HepG2 (cell line): Measurements from ENCODE around the gene ZNF512B. TPM values are rescaled to one million over a fixed set of nuclear protein-coding genes. Genes with fewer than 3 reads are reported as not detected.
A peak's percentile ranks its signal among the peaks of the same experiment; 100 is the strongest.

Experiments
- AGO2 ChIP-seq: fragments of 200-400 bp; formaldehyde crosslinking; optimal IDR thresholded peaks from 2 replicates; pipeline ENCODE3; 2017; ENCODE audit warnings: mild to moderate bottlenecking, low read depth, low read length, moderate library complexity
- CBX1 ChIP-seq: IDR thresholded peaks from one replicate; pipeline ENCODE4 v1.6.1; 2016; ENCODE audit warnings: antibody characterized with exemption, low read depth
- ETV5 ChIP-seq: IDR thresholded peaks from 2 replicates; pipeline ENCODE4 v1.6.1; 2018; ENCODE audit warnings: missing biosample characterization, missing genetic modification reagents, inconsistent platforms, borderline replicate concordance
- FOXA1 ChIP-seq, 2 experiments: fragments of 450-650 bp in 1 of 2; sonication (generic) in 1 of 2; formaldehyde crosslinking in 1 of 2; IDR thresholded peaks; 2 replicates each; pipeline versions ENCODE4 v1.4.0 to v1.6.1; 2016 to 2020; ENCODE audit warnings: missing genetic modification reagents in 1 of 2
- GLI4 ChIP-seq: sonication (generic); formaldehyde crosslinking; IDR thresholded peaks from 2 replicates; pipeline ENCODE4 v1.5.1; 2020; ENCODE audit warnings: missing genetic modification reagents, mild to moderate bottlenecking, moderate library complexity, borderline replicate concordance
- HCFC1 ChIP-seq: fragments of 150-350 bp; IDR thresholded peaks from 2 replicates; pipeline ENCODE4 v1.6.1; 2014; ENCODE audit warnings: low read depth, low read length
- IRF1 ChIP-seq: sonication (generic); formaldehyde crosslinking; IDR thresholded peaks from 2 replicates; pipeline ENCODE4 v1.4.0; 2020; ENCODE audit warnings: low read depth, mild to moderate bottlenecking, missing genetic modification reagents
- MZF1 ChIP-seq: sonication (generic); formaldehyde crosslinking; IDR thresholded peaks from 2 replicates; pipeline ENCODE4 v1.8.1; 2023; ENCODE audit warnings: mild to moderate bottlenecking, missing genetic modification reagents, borderline replicate concordance
- NBN ChIP-seq: fragments of 450-650 bp; conservative IDR thresholded peaks from 2 replicates; pipeline ENCODE4 v1.6.1; 2017
- PTBP1 ChIP-seq: fragments of 200-400 bp; formaldehyde crosslinking; IDR thresholded peaks from 2 replicates; pipeline ENCODE4 v1.6.1; 2018; ENCODE audit warnings: low read length, low read depth; ENCODE audit not compliant: poor library complexity, severe bottlenecking
- RBM39 ChIP-seq: fragments of 200-400 bp; formaldehyde crosslinking; IDR thresholded peaks from one replicate; pipeline ENCODE4 v1.6.1; 2018; ENCODE audit warnings: antibody characterized with exemption, mild to moderate bottlenecking, low read depth, low read length; ENCODE audit not compliant: poor library complexity, severe bottlenecking
- RNF2 ChIP-seq: fragments of 450-650 bp; conservative IDR thresholded peaks from 2 replicates; pipeline ENCODE4 v1.6.1; 2016; ENCODE audit warnings: low read depth
- TAF1 ChIP-seq: sonication (generic); formaldehyde crosslinking; IDR thresholded peaks from 2 replicates; pipeline ENCODE4 v1.4.0; 2020; ENCODE audit warnings: missing genetic modification reagents
- THYN1 ChIP-seq: sonication (generic); formaldehyde crosslinking; IDR thresholded peaks from 2 replicates; pipeline ENCODE4 v1.8.1; 2023; ENCODE audit warnings: low read depth, mild to moderate bottlenecking, moderate library complexity, missing genetic modification reagents, borderline replicate concordance
- U2AF1 ChIP-seq: fragments of 200-400 bp; formaldehyde crosslinking; optimal IDR thresholded peaks from 2 replicates; pipeline ENCODE3; 2017; ENCODE audit warnings: mild to moderate bottlenecking, low read depth, low read length
- ZC3H4 ChIP-seq: sonication (generic); formaldehyde crosslinking; IDR thresholded peaks from 2 replicates; pipeline ENCODE4 v1.4.0; 2020; ENCODE audit warnings: missing genetic modification reagents, borderline replicate concordance
- ZFP41 ChIP-seq: sonication (generic); formaldehyde crosslinking; IDR thresholded peaks from 2 replicates; pipeline ENCODE4 v1.4.0; 2020; ENCODE audit warnings: mild to moderate bottlenecking, missing genetic modification reagents, borderline replicate concordance
- ZNF281 ChIP-seq: sonication (generic); formaldehyde crosslinking; IDR thresholded peaks from 2 replicates; pipeline ENCODE4 v1.4.0; 2020; ENCODE audit warnings: missing genetic modification reagents, borderline replicate concordance
- ZNF501 ChIP-seq: sonication (generic); formaldehyde crosslinking; IDR thresholded peaks from 2 replicates; pipeline ENCODE4 v1.5.1; 2020; ENCODE audit warnings: mild to moderate bottlenecking, moderate library complexity, missing genetic modification reagents
- ZNF598 ChIP-seq: sonication (generic); formaldehyde crosslinking; IDR thresholded peaks from 2 replicates; pipeline ENCODE4 v1.5.1; 2020; ENCODE audit warnings: mild to moderate bottlenecking, missing genetic modification reagents, borderline replicate concordance
- ZNF670 ChIP-seq: sonication (generic); formaldehyde crosslinking; IDR thresholded peaks from 2 replicates; pipeline ENCODE4 v1.8.0; 2022; ENCODE audit warnings: mild to moderate bottlenecking, missing genetic modification reagents, borderline replicate concordance
- ZNF780A ChIP-seq: sonication (generic); formaldehyde crosslinking; IDR thresholded peaks from 2 replicates; pipeline ENCODE4 v1.8.0; 2022; ENCODE audit warnings: mild to moderate bottlenecking, missing genetic modification reagents, moderate library complexity
- polyA plus RNA-seq, 8 experiments: library from polyadenylated mRNA; depleted of rRNA in 3 of 8; stranded (reverse) in 7 of 8; unstranded in 1 of 8; fragments of >200 nt; fragmentation: Illumina TruSeq in 4 of 8; extraction: Trizol in 4 of 8; gene quantifications; 2 replicates each; pipeline versions ENCODE4 v1.2.1 to v1.2.3, GENCODE V29; 2011 to 2016; ENCODE audit warnings: low read depth in 4 of 8, missing spikeins in 1 of 8, mixed read lengths in 1 of 8; ENCODE audit not compliant: insufficient read depth in 1 of 8
- total RNA-seq, 5 experiments: library from RNA; depleted of rRNA; stranded (reverse); fragments of >200 nt; fragmentation: Illumina TruSeq; extraction: Trizol; gene quantifications; 2 replicates each; pipeline ENCODE4 v1.2.3, GENCODE V29; 2016; ENCODE audit warnings: low read depth in 1 of 5
- TF ChIP-seq, protein P1 (sequence below): conservative IDR thresholded peaks from 2 replicates; pipeline ENCODE4 v1.6.1; 2018; ENCODE audit warnings: missing genetic modification reagents

The ZNF512B gene
- total and polyA plus RNA-seq, 2 of the 13 experiments (the other 11 are each of a cell fraction or from before 2014, with no cell fraction given), result 11.5 to 30.6 TPM

DNA sequence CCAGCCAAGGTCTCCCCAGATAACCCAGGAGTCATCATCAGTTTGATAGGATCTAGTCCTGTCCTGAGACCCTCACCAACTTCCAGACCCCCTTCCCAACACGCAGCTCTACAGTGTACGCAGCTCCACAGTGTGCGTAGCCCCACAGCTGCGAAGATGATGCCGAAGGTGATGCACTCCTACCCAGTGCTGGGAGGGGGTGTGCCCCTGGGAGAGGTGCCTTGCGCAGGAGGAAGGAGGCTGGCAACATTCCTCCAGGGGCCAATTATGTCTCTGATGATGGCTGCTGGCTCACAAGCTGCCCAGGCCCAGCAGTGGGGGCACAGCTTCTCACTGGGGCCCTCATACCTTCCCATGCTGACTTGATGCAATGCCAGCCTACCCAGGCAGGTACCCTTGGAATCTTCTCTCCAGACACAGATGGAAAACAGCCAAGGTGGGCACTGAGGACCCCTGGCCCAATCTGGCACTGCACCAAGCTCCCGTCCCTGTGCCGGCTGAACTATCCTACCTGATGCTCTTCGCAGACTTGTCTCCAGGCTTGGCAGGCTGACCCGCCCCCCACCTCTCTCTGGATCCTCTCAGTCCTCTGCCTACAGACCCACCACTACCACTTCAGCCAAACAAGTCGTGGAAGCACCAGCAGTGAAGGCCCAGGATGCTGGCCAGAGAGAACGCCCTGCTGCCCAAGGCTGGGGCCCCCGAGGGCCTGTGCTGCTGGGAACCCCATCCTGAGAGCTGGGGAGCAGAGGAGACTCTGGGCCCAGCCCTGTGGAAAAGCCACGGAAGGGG, 1.4 kb downstream of the ZNF512B start (continued):
- TF ChIP-seq MZF1 (CRISPR knock-in tag) (no peak), PTBP1 (peak; percentile 36), RNF2 (0 out of 2 replicates have a peak, but pooled peaks have one; percentile 7), ZC3H4 (CRISPR knock-in tag) (peak; percentile 79), IRF1 (CRISPR knock-in tag) (no peak), FOXA1 (IDR thresholded peaks at IDR 0.05) (no peak), FOXA1 (CRISPR knock-in tag; IDR thresholded peaks at IDR 0.05) (no peak), ZNF670 (CRISPR knock-in tag) (peak; percentile 19; the same call in 1 of the 2 replicates), TAF1 (0 out of 2 replicates have a peak, but pooled peaks have one; percentile 9), U2AF1 (peak; percentile 17), ETV5 (peak; percentile 20; the same call in 1 of the 2 replicates), GLI4 (CRISPR knock-in tag) (peak; percentile 65; the same call in 1 of the 2 replicates), AGO2 (peak; percentile 95), CBX1 (peak; percentile 19), THYN1 (CRISPR knock-in tag) (no peak), ZNF780A (CRISPR knock-in tag) (0 out of 2 replicates have a peak, but pooled peaks have one; percentile 25), ZNF281 (CRISPR knock-in tag) (0 out of 2 replicates have a peak, but pooled peaks have one; percentile 15), ZFP41 (CRISPR knock-in tag) (no peak), HCFC1 (no peak), NBN (no peak), ZNF598 (CRISPR knock-in tag) (peak; percentile 91; the same call in 1 of the 2 replicates), RBM39 (peak; percentile 60), ZNF501 (CRISPR knock-in tag) (peak; percentile 88; the same call in 1 of the 2 replicates)
- TF ChIP-seq, protein P1, sequence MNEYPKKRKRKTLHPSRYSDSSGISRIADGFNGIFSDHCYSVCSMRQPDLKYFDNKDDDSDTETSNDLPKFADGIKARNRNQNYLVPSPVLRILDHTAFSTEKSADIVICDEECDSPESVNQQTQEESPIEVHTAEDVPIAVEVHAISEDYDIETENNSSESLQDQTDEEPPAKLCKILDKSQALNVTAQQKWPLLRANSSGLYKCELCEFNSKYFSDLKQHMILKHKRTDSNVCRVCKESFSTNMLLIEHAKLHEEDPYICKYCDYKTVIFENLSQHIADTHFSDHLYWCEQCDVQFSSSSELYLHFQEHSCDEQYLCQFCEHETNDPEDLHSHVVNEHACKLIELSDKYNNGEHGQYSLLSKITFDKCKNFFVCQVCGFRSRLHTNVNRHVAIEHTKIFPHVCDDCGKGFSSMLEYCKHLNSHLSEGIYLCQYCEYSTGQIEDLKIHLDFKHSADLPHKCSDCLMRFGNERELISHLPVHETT, result no peak
